Activated CD4-positive, CD25-positive, alpha-beta regulatory T cell treated with anti-CD3 and anti-CD28 coated beads, Interleukin-2, amount 50 U/mL, for 24 hours (primary cell): Measurements from ENCODE around the gene ANO2.
"Not testable (repeated sequence)": the region's sequence is repeated elsewhere in the genome, so short reads cannot be mapped to it uniquely, and the experiment has no call there.

ENCODE experiments used
- ATAC-seq, 2 donors: fragments of 150-1000 bp; cut with Tn5 transposase; one replicate each; pipeline ENCODE4 v1.10.0; 2021; ENCODE audit warnings: mild to moderate bottlenecking in 1 of 2, moderate library complexity in 1 of 2

Gene ANO2

GRCh38 chr12:5575987-5576386 is 369.1 kb downstream of the ANO2 start:
- ATAC-seq = no peak

- no peak for ATAC-seq
These were observed 369.8 kb downstream of the ANO2 start for GRCh38 chr12:5575232-5575631.

GRCh38 chr12:5573390-5573789 is 371.7 kb downstream of the ANO2 start:
- ATAC-seq = no peak

- no peak for ATAC-seq
These were observed 373.9 kb downstream of the ANO2 start for GRCh38 chr12:5571115-5571514.

- ATAC-seq = no peak
These were observed 374.6 kb downstream of the ANO2 start for GRCh38 chr12:5570416-5570815.

GRCh38 chr12:5568325-5568981 is 376.6 kb downstream of the ANO2 start:
- no peak for ATAC-seq

- ATAC-seq = no peak
These were observed 377.9 kb downstream of the ANO2 start for GRCh38 chr12:5567016-5567725.

- ATAC-seq = no peak
These were observed 379.0 kb downstream of the ANO2 start for GRCh38 chr12:5565933-5566599.

- no peak for ATAC-seq
These were observed 382.5 kb downstream of the ANO2 start for GRCh38 chr12:5562581-5562980.

- ATAC-seq = no peak
These were observed 383.2 kb downstream of the ANO2 start for GRCh38 chr12:5561846-5562245.

- no peak for ATAC-seq
These were observed 384.0 kb downstream of the ANO2 start for GRCh38 chr12:5561057-5561456.

- ATAC-seq = no peak
These were observed 384.8 kb downstream of the ANO2 start for GRCh38 chr12:5560265-5560664.

- ATAC-seq = no peak
These were observed 387.2 kb downstream of the ANO2 start for GRCh38 chr12:5557906-5558305.

- no peak for ATAC-seq
These were observed 387.9 kb downstream of the ANO2 start for GRCh38 chr12:5556946-5557673.

- ATAC-seq = no peak
These were observed 388.9 kb downstream of the ANO2 start for GRCh38 chr12:5556033-5556614.

GRCh38 chr12:5554711-5555110 is 390.3 kb downstream of the ANO2 start:
- ATAC-seq = no peak

GRCh38 chr12:5549011-5549410 is 396.0 kb downstream of the ANO2 start:
- ATAC-seq = no peak

GRCh38 chr12:5548152-5548943 is 396.7 kb downstream of the ANO2 start:
- ATAC-seq = no peak

- ATAC-seq = no peak
These were observed 398.4 kb downstream of the ANO2 start for GRCh38 chr12:5546616-5547015.

GRCh38 chr12:5537771-5538170 is 407.3 kb downstream of the ANO2 start:
- no peak for ATAC-seq

- ATAC-seq = not testable (repeated sequence)
These were observed 407.9 kb downstream of the ANO2 start for GRCh38 chr12:5537026-5537615.

- ATAC-seq = no peak
These were observed 409.5 kb downstream of the ANO2 start for GRCh38 chr12:5535541-5535940.
